ENCODE measurements around the gene ECSCR.

Gene ECSCR

DNA sequence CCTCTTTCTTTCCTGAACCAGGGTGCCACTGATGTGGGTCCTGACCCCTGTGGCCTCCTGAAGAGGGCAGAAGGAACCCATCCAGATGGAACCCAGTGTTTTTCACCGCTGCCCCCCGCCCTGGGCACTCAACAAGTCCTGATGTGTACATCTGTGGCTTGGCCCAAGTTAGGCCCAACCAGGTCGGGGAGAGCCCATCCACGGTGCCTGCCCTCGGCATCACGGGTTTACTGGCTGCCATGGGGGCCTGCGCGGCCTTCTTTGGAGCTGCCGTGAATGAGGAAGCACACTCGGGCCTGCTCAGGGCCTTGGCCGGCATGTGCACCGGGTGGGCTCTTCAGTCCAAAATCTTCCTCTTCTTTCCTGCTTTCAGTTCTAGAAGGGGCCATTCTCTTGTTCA is 5.8 kb downstream of the ECSCR start:
- no peak for DNase-seq
- Histone ChIP-seq H3K9me3 (peaks cover 4% of the 10 kb centered on the region; the same call in 1 of the 2 replicates), H3K36me3 (no peaks in the 10 kb centered on the region), H3K27me3 (no peaks in the 10 kb centered on the region), H3K4me1 (no peaks in the 10 kb centered on the region), H3K4me3 (ENCODE audit: low read depth, low read length) (no peak overlapping the region)
- TF ChIP-seq, protein P1, sequence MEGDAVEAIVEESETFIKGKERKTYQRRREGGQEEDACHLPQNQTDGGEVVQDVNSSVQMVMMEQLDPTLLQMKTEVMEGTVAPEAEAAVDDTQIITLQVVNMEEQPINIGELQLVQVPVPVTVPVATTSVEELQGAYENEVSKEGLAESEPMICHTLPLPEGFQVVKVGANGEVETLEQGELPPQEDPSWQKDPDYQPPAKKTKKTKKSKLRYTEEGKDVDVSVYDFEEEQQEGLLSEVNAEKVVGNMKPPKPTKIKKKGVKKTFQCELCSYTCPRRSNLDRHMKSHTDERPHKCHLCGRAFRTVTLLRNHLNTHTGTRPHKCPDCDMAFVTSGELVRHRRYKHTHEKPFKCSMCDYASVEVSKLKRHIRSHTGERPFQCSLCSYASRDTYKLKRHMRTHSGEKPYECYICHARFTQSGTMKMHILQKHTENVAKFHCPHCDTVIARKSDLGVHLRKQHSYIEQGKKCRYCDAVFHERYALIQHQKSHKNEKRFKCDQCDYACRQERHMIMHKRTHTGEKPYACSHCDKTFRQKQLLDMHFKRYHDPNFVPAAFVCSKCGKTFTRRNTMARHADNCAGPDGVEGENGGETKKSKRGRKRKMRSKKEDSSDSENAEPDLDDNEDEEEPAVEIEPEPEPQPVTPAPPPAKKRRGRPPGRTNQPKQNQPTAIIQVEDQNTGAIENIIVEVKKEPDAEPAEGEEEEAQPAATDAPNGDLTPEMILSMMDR (IDR thresholded peaks at IDR 0.05; ENCODE audit: low read depth, low read length), result no peak

DNA sequence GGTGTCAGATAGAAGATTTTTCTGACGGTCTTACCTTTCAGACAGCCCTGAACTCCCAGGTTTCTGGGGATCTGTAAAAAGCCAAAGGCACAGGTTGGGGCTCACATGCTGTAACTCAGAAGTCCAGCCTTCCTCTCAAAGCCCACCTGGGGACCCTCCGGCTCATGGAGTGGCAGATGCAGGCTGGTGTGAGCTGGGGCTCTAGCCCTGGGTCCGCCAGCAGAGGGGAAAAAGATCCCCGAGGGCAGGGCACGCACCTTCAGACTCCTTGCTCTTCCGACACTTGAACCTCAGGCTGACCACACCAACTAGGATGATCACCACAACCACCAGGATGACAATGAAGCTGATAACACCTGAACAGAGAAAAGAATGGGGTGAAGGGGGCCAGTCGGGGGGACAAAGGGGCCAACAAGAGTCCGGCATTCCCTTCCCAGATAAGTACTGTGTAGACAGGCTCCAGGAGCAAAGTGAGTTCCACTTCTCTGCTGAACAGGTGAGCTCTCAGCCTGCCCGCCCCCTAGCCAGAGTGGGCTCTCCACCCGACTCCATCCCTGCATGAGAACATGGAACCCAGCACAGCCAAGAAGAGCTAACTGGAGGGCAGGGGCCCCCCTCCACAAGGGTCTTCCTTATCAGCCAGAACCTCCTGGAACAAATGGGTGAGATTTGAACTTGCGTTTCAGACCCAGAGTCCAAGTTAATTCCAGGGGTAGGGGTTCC is 7.8 kb downstream of the ECSCR start:
- no peaks in the 10 kb centered on the region for H3K27me3 ChIP-seq
- TF ChIP-seq, protein P1 (IDR thresholded peaks at IDR 0.05; ENCODE audit: low read depth, low read length), result no peak
- no peaks in the 10 kb centered on the region for H3K36me3 ChIP-seq
- DNase-seq, result no peak
- peaks cover 5% of the 10 kb centered on the region; the same call in 1 of the 2 replicates for H3K9me3 ChIP-seq
- H3K4me3 ChIP-seq (ENCODE audit: low read depth, low read length), result no peak overlapping the region
- H3K4me1 ChIP-seq, result no peaks in the 10 kb centered on the region

DNA sequence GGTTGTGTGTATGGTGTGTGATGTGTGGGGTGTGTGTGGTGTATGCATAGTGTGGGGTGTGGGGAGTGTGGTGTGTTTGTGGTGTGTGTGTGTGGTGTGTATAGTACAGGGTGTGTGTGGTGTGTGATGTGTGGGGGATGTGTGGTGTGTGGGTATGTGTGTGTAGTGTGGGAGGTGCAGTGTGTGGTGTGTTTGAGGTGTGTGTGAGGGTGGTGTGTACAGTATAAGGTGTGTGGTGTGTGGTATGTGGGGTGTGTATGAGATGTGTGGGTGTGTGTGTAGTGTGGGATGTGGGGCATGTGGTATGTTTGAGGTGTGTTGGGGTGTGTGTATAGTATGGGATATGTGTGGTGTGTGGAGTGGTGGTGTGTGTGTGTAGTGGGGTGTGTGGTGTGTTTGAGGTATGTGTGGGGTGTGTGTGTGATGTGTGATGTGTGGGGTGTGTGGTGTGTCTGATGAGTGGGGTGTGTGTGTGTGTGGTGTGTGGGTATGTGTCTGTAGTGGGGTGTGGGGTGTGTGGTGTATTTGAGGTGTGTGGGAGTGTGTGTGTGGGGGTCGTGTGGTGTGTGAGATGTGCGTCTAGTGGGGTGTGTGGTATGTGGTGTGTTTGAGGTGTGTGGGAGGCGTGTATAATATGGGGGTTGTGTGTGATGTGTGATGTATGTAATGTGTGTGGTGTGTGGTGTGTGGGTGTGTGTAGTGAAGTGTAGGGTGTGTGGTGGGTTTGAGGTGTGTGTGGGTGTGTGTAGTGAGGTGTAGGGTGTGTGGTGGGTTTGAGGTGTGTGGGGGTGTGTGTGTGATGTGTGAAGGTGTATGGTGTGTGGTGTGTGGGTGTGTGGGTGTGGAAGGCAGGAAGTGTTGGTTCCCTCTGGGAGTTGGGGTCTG is 8.6 kb downstream of the ECSCR start:
- Histone ChIP-seq H3K4me1 (no peaks in the 10 kb centered on the region), H3K4me3 (ENCODE audit: low read depth, low read length) (no peak overlapping the region), H3K27me3 (no peaks in the 10 kb centered on the region), H3K9me3 (peaks cover 5% of the 10 kb centered on the region; the same call in 1 of the 2 replicates), H3K36me3 (no peaks in the 10 kb centered on the region)
- TF ChIP-seq, protein P1 (IDR thresholded peaks at IDR 0.05; ENCODE audit: low read depth, low read length), result no peak
- DNase-seq, result no peak

DNA sequence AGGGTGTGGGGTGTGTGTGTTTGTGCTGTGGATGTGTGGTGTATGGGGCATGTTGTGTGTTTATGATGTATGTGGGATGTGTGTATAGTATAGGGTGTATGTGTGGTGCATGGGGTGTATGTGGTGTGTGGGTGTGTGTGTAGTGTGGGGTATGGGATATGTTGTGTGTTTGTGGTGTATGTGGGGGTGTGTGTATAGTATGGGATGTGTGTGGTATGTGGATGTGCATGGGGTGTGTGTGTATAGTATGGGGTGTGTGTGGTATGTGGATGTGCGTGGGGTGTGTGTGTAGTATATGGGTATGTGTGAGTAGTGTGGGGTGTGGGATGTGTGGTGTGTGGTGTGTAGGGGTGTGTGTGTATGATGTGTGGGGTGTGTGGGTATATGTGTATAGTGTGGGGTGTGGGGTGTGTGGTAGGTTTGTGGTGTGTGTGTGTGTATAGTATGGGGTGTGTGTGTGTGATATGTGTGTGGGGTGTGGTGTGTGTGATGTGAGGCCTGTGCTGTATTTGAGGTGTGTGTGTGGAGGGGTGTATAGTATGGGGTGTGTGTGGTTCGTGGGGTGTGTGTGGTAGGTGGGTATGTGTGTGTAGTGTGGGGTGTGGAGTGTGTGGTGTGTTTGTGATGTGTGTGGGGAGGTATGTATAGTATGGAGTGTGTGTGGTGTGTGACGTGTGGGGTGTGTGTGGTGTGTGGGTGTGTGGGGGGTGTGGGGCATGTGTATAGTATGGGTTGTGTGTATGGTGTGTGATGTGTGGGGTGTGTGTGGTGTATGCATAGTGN is 10.5 kb downstream of the ECSCR start:
- TF ChIP-seq, protein P1 (IDR thresholded peaks at IDR 0.05; ENCODE audit: low read depth, low read length), result no peak
- Histone ChIP-seq H3K9me3 (peaks cover 5% of the 10 kb centered on the region; the same call in 1 of the 2 replicates), H3K27me3 (no peaks in the 10 kb centered on the region), H3K4me1 (no peaks in the 10 kb centered on the region), H3K4me3 (ENCODE audit: low read depth, low read length) (no peak overlapping the region), H3K36me3 (no peaks in the 10 kb centered on the region)
- DNase-seq, result no peak

DNA sequence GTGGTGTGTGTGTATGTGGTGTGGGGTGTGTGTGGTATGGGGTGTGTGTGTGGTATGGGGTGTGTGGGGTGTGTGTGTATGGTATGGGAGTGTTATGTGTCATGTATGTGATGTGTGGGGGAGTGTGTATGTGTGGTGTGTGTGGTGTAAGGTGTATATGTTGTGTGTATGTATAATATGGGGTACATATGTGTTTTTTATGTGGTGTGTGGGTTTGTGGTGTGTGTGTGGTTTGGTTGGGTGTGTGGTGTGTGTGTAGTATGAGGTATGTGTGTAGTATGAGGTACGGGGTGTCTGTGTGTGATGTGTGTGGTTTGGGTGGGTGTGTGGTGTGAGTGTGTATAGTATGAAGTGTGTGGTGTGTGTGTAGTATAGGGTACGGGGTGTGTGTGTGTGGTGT is 11.4 kb downstream of the ECSCR start:
- Histone ChIP-seq H3K9me3 (peaks cover 5% of the 10 kb centered on the region; the same call in 1 of the 2 replicates), H3K4me1 (no peaks in the 10 kb centered on the region), H3K4me3 (ENCODE audit: low read depth, low read length) (no peak overlapping the region), H3K27me3 (no peaks in the 10 kb centered on the region), H3K36me3 (no peaks in the 10 kb centered on the region)
- DNase-seq, result no peak
- TF ChIP-seq, protein P1 (IDR thresholded peaks at IDR 0.05; ENCODE audit: low read depth, low read length), result no peak

All from BE2C (cell line).